A549 (cell line): ENCODE data around the gene DSP. TPM values are rescaled to one million over a fixed set of nuclear protein-coding genes. Genes with fewer than 3 reads are reported as not detected.

ENCODE experiments used
- ATAC-seq, 2 experiments: fragments of 200-7000 bp in 1 of 2; fragments of >200 bp in 1 of 2; cut with Nextera tagmentation in 1 of 2; cut with Tn5 transposase in 1 of 2; 3 replicates each; pipeline versions ENCODE4 v1.8.0 to v1.9.1; 2018 to 2020; ENCODE audit warnings: mild to moderate bottlenecking in 1 of 2, moderate library complexity in 1 of 2
- CTCF ChIA-PET: fragments of 300-600 bp; sonication (Branson Sonifier 250); formaldehyde crosslinking; extraction: SDS; loops from one replicate; lab custom pipeline; 2021; ENCODE audit warnings: antibody characterized with exemption, inconsistent platforms; lab: Yijun Ruan, JAX
- POLR2A ChIA-PET: fragments of 350-600 bp; formaldehyde crosslinking; extraction: SDS; loops from one replicate; lab custom pipeline; 2021; ENCODE audit warnings: antibody characterized with exemption, inconsistent platforms; lab: Yijun Ruan, JAX
- DNase-seq, 2 experiments: peaks; one replicate each; pipeline versions ENCODE4 v3.0.0 to v3.0.0-alpha.2; 2011 to 2016; ENCODE audit warnings: low read depth in 1 of 2, low spot score in 1 of 2
- FAIRE-seq: peaks from 2 replicates; lab custom pipeline; 2011; peaks lifted over from hg19 to GRCh38; lab: Jason Lieb, UNC
- H3K27ac ChIP-seq, 2 experiments: fragments of >200 bp; sonication (Bioruptor Twin); formaldehyde crosslinking; 3 replicates each; pipeline ENCODE4 v1.5.1; 2016 to 2017
- H3K4me1 ChIP-seq: fragments of >200 bp; sonication (Bioruptor Twin); formaldehyde crosslinking; 3 replicates; pipeline ENCODE4 v1.6.1; 2016
- H3K4me2 ChIP-seq: fragments of >200 bp; sonication (Bioruptor Twin); formaldehyde crosslinking; 3 replicates; pipeline ENCODE4 v1.6.1; 2016
- H3K4me3 ChIP-seq: fragments of >200 bp; sonication (Bioruptor Twin); formaldehyde crosslinking; 3 replicates; pipeline ENCODE4 v1.5.1; 2016
- H3K9me3 ChIP-seq: fragments of >200 bp; sonication (Bioruptor Twin); formaldehyde crosslinking; 3 replicates; pipeline ENCODE4 v1.6.1; 2016
- ATOH8 ChIP-seq: fragments of 250-450 bp; sonication (Bioruptor Pico); IDR thresholded peaks from 2 replicates; pipeline ENCODE4 v1.5.0; 2020; ENCODE audit warnings: low read depth, mild to moderate bottlenecking, moderate library complexity
- CBX2 ChIP-seq: fragments of 200-600 bp; sonication (generic); IDR thresholded peaks from 2 replicates; pipeline ENCODE4 v1.6.1; 2016; ENCODE audit warnings: low read depth, mild to moderate bottlenecking, borderline replicate concordance
- CBX8 ChIP-seq: fragments of 200-600 bp; sonication (generic); IDR thresholded peaks from 2 replicates; pipeline ENCODE4 v1.6.1; 2016
- E2F6 ChIP-seq: IDR thresholded peaks from 2 replicates; pipeline ENCODE4 v1.6.1; 2012; ENCODE audit warnings: low read depth, borderline replicate concordance
- EHF ChIP-seq: fragments of 250-450 bp; sonication (Bioruptor Pico); IDR thresholded peaks from 2 replicates; pipeline ENCODE4 v1.5.0; 2020; ENCODE audit warnings: mild to moderate bottlenecking
- ELK1 ChIP-seq: fragments of 150-350 bp; IDR thresholded peaks from 2 replicates; pipeline ENCODE4 v1.6.1; 2014; ENCODE audit warnings: low read depth, mild to moderate bottlenecking, low read length
- EP300 ChIP-seq, 2 experiments: fragments of >200 bp; sonication (Bioruptor Twin); formaldehyde crosslinking; IDR thresholded peaks; 2 replicates in 1 of 2; 3 replicates in 1 of 2; pipeline ENCODE4 v1.6.1; 2016 to 2017
- FOSB ChIP-seq: fragments of 250-450 bp; sonication (Bioruptor Pico); IDR thresholded peaks from 2 replicates; pipeline ENCODE4 v1.5.0; 2020; ENCODE audit warnings: mild to moderate bottlenecking, moderate library complexity
- FOSL2 ChIP-seq, 2 experiments: fragments of 450-650 bp in 1 of 2; fragments of >200 bp in 1 of 2; sonication (Bioruptor Twin) in 1 of 2; formaldehyde crosslinking; IDR thresholded peaks; 2 replicates each; pipeline versions ENCODE4 v1.5.0 to v1.6.1; 2016 to 2020; ENCODE audit warnings: mild to moderate bottlenecking in 1 of 2, moderate library complexity in 1 of 2
- GATA3 ChIP-seq: IDR thresholded peaks from 2 replicates; pipeline ENCODE4 v1.6.1; 2012; ENCODE audit warnings: borderline replicate concordance
- HEYL ChIP-seq: fragments of 250-450 bp; sonication (Bioruptor Pico); IDR thresholded peaks from 2 replicates; pipeline ENCODE4 v1.8.0; 2021; ENCODE audit warnings: mild to moderate bottlenecking, moderate library complexity
- HMGXB4 ChIP-seq: fragments of 250-450 bp; sonication (Bioruptor Pico); IDR thresholded peaks from 2 replicates; pipeline ENCODE4 v1.5.0; 2021; ENCODE audit warnings: mild to moderate bottlenecking, moderate library complexity, borderline replicate concordance
- HOXB13 ChIP-seq: fragments of 250-450 bp; sonication (Bioruptor Pico); IDR thresholded peaks from 2 replicates; pipeline ENCODE4 v1.5.0; 2020; ENCODE audit warnings: low read depth, mild to moderate bottlenecking, moderate library complexity
- JUNB ChIP-seq: fragments of >200 bp; sonication (Bioruptor Twin); formaldehyde crosslinking; IDR thresholded peaks from 2 replicates; pipeline ENCODE4 v1.6.1; 2016
- KDM1A ChIP-seq: fragments of 200-600 bp; sonication (generic); IDR thresholded peaks from 2 replicates; pipeline ENCODE4 v1.6.1; 2016; ENCODE audit warnings: low read depth, mild to moderate bottlenecking
- KDM5A ChIP-seq: fragments of 200-600 bp; sonication (generic); IDR thresholded peaks from 2 replicates; pipeline ENCODE4 v1.6.1; 2016; ENCODE audit warnings: antibody characterized with exemption, mild to moderate bottlenecking
- MAFK ChIP-seq: fragments of 450-650 bp; IDR thresholded peaks from 2 replicates; pipeline ENCODE4 v1.6.1; 2014; ENCODE audit not compliant: partially characterized antibody
- MAZ ChIP-seq: fragments of 150-350 bp; IDR thresholded peaks from 2 replicates; pipeline ENCODE4 v1.6.1; 2014; ENCODE audit warnings: antibody characterized with exemption, low read depth, low read length, borderline replicate concordance
- MYC ChIP-seq: IDR thresholded peaks from 2 replicates; pipeline ENCODE4 v1.6.1; 2012; ENCODE audit warnings: mild to moderate bottlenecking, inconsistent platforms, low read length, improper control_type of control experiment, borderline replicate concordance
- NFE2L2 ChIP-seq: fragments of 150-350 bp; conservative IDR thresholded peaks from 2 replicates; pipeline ENCODE4 v1.6.1; 2014; ENCODE audit warnings: low read length
- POLR2A ChIP-seq: IDR thresholded peaks from 2 replicates; pipeline ENCODE4 v1.6.1; 2012; ENCODE audit warnings: mild to moderate bottlenecking, low read length
- RAD21 ChIP-seq, 2 experiments: fragments of >200 bp in 1 of 2; sonication (Bioruptor Twin) in 1 of 2; formaldehyde crosslinking in 1 of 2; IDR thresholded peaks in 1 of 2; conservative IDR thresholded peaks in 1 of 2; 2 replicates in 1 of 2; 3 replicates in 1 of 2; pipeline ENCODE4 v1.6.1; 2012 to 2018; ENCODE audit warnings: inconsistent platforms in 1 of 2
- RARB ChIP-seq: fragments of 250-450 bp; sonication (Bioruptor Pico); IDR thresholded peaks from 2 replicates; pipeline ENCODE4 v1.8.0; 2021; ENCODE audit warnings: mild to moderate bottlenecking, moderate library complexity
- RNF2 ChIP-seq: fragments of 200-600 bp; sonication (generic); IDR thresholded peaks from 2 replicates; pipeline ENCODE4 v1.6.1; 2016; ENCODE audit warnings: low read depth, mild to moderate bottlenecking, antibody characterized with exemption, moderate library complexity, borderline replicate concordance
- SREBF2 ChIP-seq: fragments of 450-650 bp; IDR thresholded peaks from 2 replicates; pipeline ENCODE4 v1.6.1; 2014; ENCODE audit warnings: mild to moderate bottlenecking, moderate library complexity
- USF2 ChIP-seq: fragments of 450-650 bp; IDR thresholded peaks from 2 replicates; pipeline ENCODE4 v1.6.1; 2014; ENCODE audit warnings: antibody characterized with exemption
- ZFP36 ChIP-seq: fragments of 450-650 bp; IDR thresholded peaks from 2 replicates; pipeline ENCODE4 v1.6.1; 2014; ENCODE audit warnings: borderline replicate concordance; ENCODE audit not compliant: partially characterized antibody
- WGBS: methylation state at CpG from one replicate; pipeline ENCODE4 v1.1.6; 2017; ENCODE audit errors: missing lambda C conversion rate; 5-methylcytosine and 5-hydroxymethylcytosine counted together
- polyA plus RNA-seq, 4 experiments: library from polyadenylated mRNA; depleted of rRNA in 3 of 4; stranded (reverse); fragments of >200 nt; fragmentation: RNase III in 1 of 4; extraction: RNeasy Plus Mini Kit Qiagen cat#74134 plus additional on column Dnase treatment in 1 of 4; gene quantifications; 2 replicates in 3 of 4; 3 replicates in 1 of 4; pipeline ENCODE4 v1.2.3, GENCODE V29; 2011 to 2017

DSP gene
- polyA plus RNA-seq, 2 of the 4 experiments (the other 2 are of a cell fraction), result 15.2 to 34.1 TPM

- no peaks in the 10 kb centered on the region for H3K9me3 ChIP-seq
- H3K4me2 ChIP-seq, result peak overlapping the region; percentile 88
- H3K4me3 ChIP-seq, result peak overlapping the region; percentile 66
- FAIRE-seq, result no peak
- peak; percentile 37 to 64; a peak in 5 of 6 replicates for ATAC-seq
- CTCF ChIA-PET, result interaction anchor here (1.0 to 1.7 kb wide), 2 partner anchors 31 to 103 kb away, joined by 3 read pairs; no protein-coding TSS in a partner anchor
- peak; percentile 21 to 26 for DNase-seq
- H3K27ac ChIP-seq, result peak overlapping the region; percentile 86 to 95
- POLR2A ChIA-PET, result interaction anchor here (0.5 to 2.2 kb wide), 5 partner anchors 62 to 79 kb away, joined by 3 to 10 read pairs (median 3); no protein-coding TSS in a partner anchor
- WGBS, result 1% methylated on average over 28 of the region's 80 CpGs
- H3K4me1 ChIP-seq, result peaks cover 22% of the 10 kb centered on the region
- TF ChIP-seq EHF (CRISPR knock-in tag) (no peak), MAFK (no peak), E2F6 (0 out of 2 replicates have a peak, but pooled peaks have one; percentile 7), FOSL2 (IDR thresholded peaks at IDR 0.05) (no peak), FOSL2 (CRISPR knock-in tag; IDR thresholded peaks at IDR 0.05) (no peak)
These were observed 798 bp downstream of the DSP start for GRCh38 chr6:7542065-7542873.

GRCh38 chr6:7542874-7543624 is 1.6 kb downstream of the DSP start:
- Histone ChIP-seq H3K27ac (peak overlapping the region; percentile 86 to 95), H3K9me3 (no peaks in the 10 kb centered on the region), H3K4me1 (peaks cover 23% of the 10 kb centered on the region), H3K4me2 (peak overlapping the region; percentile 88), H3K4me3 (peak overlapping the region; percentile 66)
- ATAC-seq, result peak; percentile 58 to 70
- FAIRE-seq, result no peak
- CTCF ChIA-PET, result interaction anchor here (0.6 kb wide), 1 partner anchor 112 kb away, joined by 3 read pairs; no protein-coding TSS in a partner anchor
- POLR2A ChIA-PET, result interaction anchor here (0.5 to 1.0 kb wide), 2 partner anchors 75 to 114 kb away, joined by 3 read pairs; no protein-coding TSS in a partner anchor
- DNase-seq, result peak; percentile 71 to 76
- WGBS, result 8% methylated on average over 16 of the region's 32 CpGs
- no peak for TF ChIP-seq GATA3
- TF ChIP-seq ZFP36, result no peak
- TF ChIP-seq EP300 (IDR thresholded peaks at IDR 0.05), result no peak
- TF ChIP-seq MAZ, result no peak
- TF ChIP-seq RARB (CRISPR knock-in tag), result no peak
- no peak for TF ChIP-seq JUNB
- TF ChIP-seq ELK1, result no peak
- TF ChIP-seq MAFK, result no peak
- no peak for TF ChIP-seq CBX8
- TF ChIP-seq USF2, result peak; percentile 47
- no peak for TF ChIP-seq HOXB13 (CRISPR knock-in tag)
- TF ChIP-seq E2F6, result 0 out of 2 replicates have a peak, but pooled peaks have one; percentile 9
- TF ChIP-seq RNF2, result no peak
- no peak for TF ChIP-seq ATOH8 (CRISPR knock-in tag)
- TF ChIP-seq RAD21 (conservative IDR thresholded peaks at IDR 0.05 in 1 of 2, IDR thresholded peaks at IDR 0.05 in 1 of 2), result 0 out of 5 replicates have a peak, but pooled peaks of 1 of the 2 experiments have one; percentile 11
- no peak for TF ChIP-seq MYC
- TF ChIP-seq HMGXB4 (CRISPR knock-in tag), result no peak
- no peak for TF ChIP-seq FOSB (CRISPR knock-in tag)
- 0 out of 2 replicates have a peak, but pooled peaks have one; percentile 14 for TF ChIP-seq POLR2A
- TF ChIP-seq SREBF2, result no peak
- TF ChIP-seq KDM5A, result no peak
- TF ChIP-seq CBX2, result no peak
- TF ChIP-seq HEYL (CRISPR knock-in tag), result no peak
- TF ChIP-seq KDM1A, result no peak
- no peak for TF ChIP-seq NFE2L2
